ENCODE data around the gene TSPAN33. TPM values are rescaled to one million over a fixed set of nuclear protein-coding genes. Genes with fewer than 3 reads are reported as not detected.

Gene TSPAN33
- total RNA-seq, 1 experiment from 2014 or later: 1.6 TPM

GRCh38 chr7:129176916-129177710 is 32.6 kb downstream of the TSPAN33 start:
- no peak overlapping the region for H3K4me3 ChIP-seq (ENCODE audit: low read depth, low read length, poor library complexity, severe bottlenecking)
- ChIA-PET CTCF (no interaction called here), POLR2A (ENCODE audit: low non-redundant PET) (no interaction called here)
- H3K9me3 ChIP-seq (ENCODE audit: low read depth, low read length, poor library complexity, severe bottlenecking): no peaks in the 10 kb centered on the region
- no peaks in the 10 kb centered on the region for H3K4me1 ChIP-seq (ENCODE audit: insufficient read depth, low read length, poor library complexity, severe bottlenecking)
- H3K36me3 ChIP-seq (ENCODE audit: insufficient read depth, low read length, poor library complexity, severe bottlenecking): no peaks in the 10 kb centered on the region
- TF ChIP-seq CTCF (conservative IDR thresholded peaks at IDR 0.05; ENCODE audit: low read depth, low read length) (no peak), EZH2 (IDR thresholded peaks at IDR 0.05; ENCODE audit: borderline replicate concordance, low read depth, low read length, poor library complexity, severe bottlenecking) (no peak)
- BruUV-seq (replicated peaks): no TSS peak
- DNase-seq (ENCODE audit: low spot score): no peak
- H3K27ac ChIP-seq (ENCODE audit: low read depth, low read length, poor library complexity, severe bottlenecking): no peak overlapping the region
- intact Hi-C loops (cut with micrococcal nuclease; ENCODE audit: unreplicated experiment): no loop called here
- H3K27me3 ChIP-seq (replicated peaks; ENCODE audit: insufficient read depth, low read depth, low read length, poor library complexity): no peaks in the 10 kb centered on the region

- CTCF ChIA-PET: no interaction called here
- peaks cover 5% of the 10 kb centered on the region for H3K4me1 ChIP-seq (ENCODE audit: insufficient read depth, low read length, poor library complexity, severe bottlenecking)
- H3K9me3 ChIP-seq (ENCODE audit: low read depth, low read length, poor library complexity, severe bottlenecking): no peaks in the 10 kb centered on the region
- DNase-seq (ENCODE audit: low spot score): no peak
- intact Hi-C loops (cut with micrococcal nuclease; ENCODE audit: unreplicated experiment): no loop called here
- POLR2A ChIA-PET (ENCODE audit: low non-redundant PET): no interaction called here
- H3K27ac ChIP-seq (ENCODE audit: low read depth, low read length, poor library complexity, severe bottlenecking): no peak overlapping the region
- no peak for TF ChIP-seq EZH2 (IDR thresholded peaks at IDR 0.05; ENCODE audit: borderline replicate concordance, low read depth, low read length, poor library complexity, severe bottlenecking)
- TF ChIP-seq CTCF (conservative IDR thresholded peaks at IDR 0.05; ENCODE audit: low read depth, low read length): no peak
- H3K36me3 ChIP-seq (ENCODE audit: insufficient read depth, low read length, poor library complexity, severe bottlenecking): no peaks in the 10 kb centered on the region
- no peaks in the 10 kb centered on the region for H3K27me3 ChIP-seq (replicated peaks; ENCODE audit: insufficient read depth, low read depth, low read length, poor library complexity)
- BruUV-seq (replicated peaks): no TSS peak
- no peak overlapping the region for H3K4me3 ChIP-seq (ENCODE audit: low read depth, low read length, poor library complexity, severe bottlenecking)
Observed at GRCh38 chr7:129184981-129185670, 40.6 kb downstream of the TSPAN33 start.

GRCh38 chr7:129186749-129187260 is 42.3 kb downstream of the TSPAN33 start:
- H3K4me1 ChIP-seq (ENCODE audit: insufficient read depth, low read length, poor library complexity, severe bottlenecking): peaks cover 11% of the 10 kb centered on the region
- H3K36me3 ChIP-seq (ENCODE audit: insufficient read depth, low read length, poor library complexity, severe bottlenecking): no peaks in the 10 kb centered on the region
- POLR2A ChIA-PET (ENCODE audit: low non-redundant PET): no interaction called here
- intact Hi-C loops (cut with micrococcal nuclease; ENCODE audit: unreplicated experiment): no loop called here
- BruUV-seq (replicated peaks): no TSS peak
- no peak overlapping the region for H3K27ac ChIP-seq (ENCODE audit: low read depth, low read length, poor library complexity, severe bottlenecking)
- H3K9me3 ChIP-seq (ENCODE audit: low read depth, low read length, poor library complexity, severe bottlenecking): no peaks in the 10 kb centered on the region
- TF ChIP-seq CTCF (conservative IDR thresholded peaks at IDR 0.05; ENCODE audit: low read depth, low read length) (no peak), EZH2 (IDR thresholded peaks at IDR 0.05; ENCODE audit: borderline replicate concordance, low read depth, low read length, poor library complexity, severe bottlenecking) (no peak)
- no peak overlapping the region for H3K4me3 ChIP-seq (ENCODE audit: low read depth, low read length, poor library complexity, severe bottlenecking)
- H3K27me3 ChIP-seq (replicated peaks; ENCODE audit: insufficient read depth, low read depth, low read length, poor library complexity): no peaks in the 10 kb centered on the region
- no peak for DNase-seq (ENCODE audit: low spot score)
- CTCF ChIA-PET: no interaction called here
